OCI-LY7 (cell line): Measurements from ENCODE around the gene ZNF778.

ENCODE experiments used
- CTCF ChIP-seq: fragments of 200-600 bp; sonication (generic); conservative IDR thresholded peaks from 2 replicates; pipeline ENCODE4 v1.5.1; 2014; ENCODE audit warnings: mild to moderate bottlenecking, antibody characterized with exemption, low read length, moderate library complexity, mixed read lengths
- EZH2phosphoT487 ChIP-seq: fragments of 200-600 bp; sonication (generic); IDR thresholded peaks from 2 replicates; pipeline ENCODE4 v1.6.1; 2018; ENCODE audit warnings: low read depth, borderline replicate concordance, mild to moderate bottlenecking, mixed run types, antibody characterized with exemption, low read length, moderate library complexity, mixed read lengths

GRCh38 chr16:89193576-89194293, 23.8 kb upstream of the ZNF778 start:
- TF ChIP-seq CTCF, result no peak
- TF ChIP-seq EZH2phosphoT487, result no peak
